ENCODE results near the gene TSHR. TPM values are rescaled to one million over a fixed set of nuclear protein-coding genes. Genes with fewer than 3 reads are reported as not detected.
A peak's percentile ranks its signal among the peaks of the same experiment; 100 is the strongest.

TSHR gene
- total RNA-seq, 1 donor from 2014 or later = not detected

DNA sequence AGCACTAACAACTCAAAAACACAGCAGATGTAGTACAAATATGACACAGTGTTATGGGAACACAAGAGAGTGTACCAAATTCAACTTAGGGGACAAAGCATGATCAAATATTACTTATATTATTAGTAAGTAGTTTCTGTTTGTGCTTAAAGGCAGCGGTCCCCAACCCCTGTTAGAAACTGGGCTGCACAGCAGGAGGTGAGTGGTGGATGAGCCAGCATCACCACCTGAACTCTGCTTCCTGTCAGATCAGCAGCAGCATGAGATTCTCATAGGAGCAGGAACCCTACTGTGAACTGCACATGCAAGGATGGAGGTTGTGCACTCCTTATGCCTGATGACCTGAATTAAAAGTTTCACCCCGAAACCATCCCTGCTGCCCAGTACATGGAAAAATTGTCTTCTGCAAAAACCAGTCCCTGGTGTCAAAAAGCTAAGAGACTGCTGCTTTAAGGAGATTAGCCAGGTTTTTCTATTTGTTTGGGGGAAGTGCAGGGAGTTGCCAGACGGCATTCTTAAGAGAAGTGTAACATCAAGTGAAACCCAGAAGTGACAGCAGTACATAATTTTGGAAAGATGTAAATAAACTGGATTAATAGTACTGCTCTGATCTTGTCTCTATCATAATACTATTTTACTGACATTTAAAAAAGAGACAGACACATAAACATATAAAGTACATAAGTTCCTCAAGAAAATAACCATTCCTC is 238.7 kb downstream of the TSHR start:
- Mint-ChIP-seq H3K27me3 (no peaks in the 10 kb centered on the region), H3K4me1 (no peaks in the 10 kb centered on the region), H3K4me3 (no peak overlapping the region), H3K27ac (peak overlapping the region; percentile 35), H3K36me3 (ENCODE audit: low read depth) (peaks cover 73% of the 10 kb centered on the region), H3K9me3 (no peaks in the 10 kb centered on the region)
- ATAC-seq (ENCODE audit: low read depth) = no peak
- ChIA-PET CTCF (no interaction called here), POLR2A (no interaction called here)
- no peak for DNase-seq
- TF ChIP-seq, protein P1, sequence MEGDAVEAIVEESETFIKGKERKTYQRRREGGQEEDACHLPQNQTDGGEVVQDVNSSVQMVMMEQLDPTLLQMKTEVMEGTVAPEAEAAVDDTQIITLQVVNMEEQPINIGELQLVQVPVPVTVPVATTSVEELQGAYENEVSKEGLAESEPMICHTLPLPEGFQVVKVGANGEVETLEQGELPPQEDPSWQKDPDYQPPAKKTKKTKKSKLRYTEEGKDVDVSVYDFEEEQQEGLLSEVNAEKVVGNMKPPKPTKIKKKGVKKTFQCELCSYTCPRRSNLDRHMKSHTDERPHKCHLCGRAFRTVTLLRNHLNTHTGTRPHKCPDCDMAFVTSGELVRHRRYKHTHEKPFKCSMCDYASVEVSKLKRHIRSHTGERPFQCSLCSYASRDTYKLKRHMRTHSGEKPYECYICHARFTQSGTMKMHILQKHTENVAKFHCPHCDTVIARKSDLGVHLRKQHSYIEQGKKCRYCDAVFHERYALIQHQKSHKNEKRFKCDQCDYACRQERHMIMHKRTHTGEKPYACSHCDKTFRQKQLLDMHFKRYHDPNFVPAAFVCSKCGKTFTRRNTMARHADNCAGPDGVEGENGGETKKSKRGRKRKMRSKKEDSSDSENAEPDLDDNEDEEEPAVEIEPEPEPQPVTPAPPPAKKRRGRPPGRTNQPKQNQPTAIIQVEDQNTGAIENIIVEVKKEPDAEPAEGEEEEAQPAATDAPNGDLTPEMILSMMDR (IDR thresholded peaks at IDR 0.05) = no peak
- intact Hi-C loops (cut with micrococcal nuclease) = no loop called here

Other genes starting within 250 kb of the TSHR start
- gene CEP128, start 13.9 kb upstream of the TSHR start, total RNA-seq = 21.1 and 25.0 TPM in 2 replicates